Activated naive CD8-positive, alpha-beta T cell treated with anti-CD3 and anti-CD28 coated beads, Interleukin-2, amount 50 U/mL, for 24 hours (primary cell): ENCODE results near the gene MRPL10.

Source experiments
- ATAC-seq: fragments of 150-1000 bp; cut with Tn5 transposase; one replicate; pipeline ENCODE4 v1.10.0; 2021
- DNase-seq: peaks from one replicate; pipeline ENCODE4 v3.0.0; 2021
- H3K27ac Mint-ChIP-seq: one replicate; pipeline ENCODE4 v1.8.0; 2021; ENCODE audit warnings: mild to moderate bottlenecking, mixed read lengths
- H3K27me3 Mint-ChIP-seq: one replicate; pipeline ENCODE4 v1.8.0; 2021; ENCODE audit warnings: mixed read lengths
- H3K36me3 Mint-ChIP-seq: one replicate; pipeline ENCODE4 v1.8.0; 2021; ENCODE audit warnings: low read depth, mixed read lengths
- H3K4me1 Mint-ChIP-seq: one replicate; pipeline ENCODE4 v1.8.0; 2021; ENCODE audit warnings: mixed read lengths
- H3K4me3 Mint-ChIP-seq: one replicate; pipeline ENCODE4 v1.8.0; 2021; ENCODE audit warnings: mild to moderate bottlenecking, moderate library complexity, mixed read lengths
- H3K9me3 Mint-ChIP-seq: one replicate; pipeline ENCODE4 v1.8.0; 2021; ENCODE audit warnings: mixed read lengths

MRPL10 gene

DNA sequence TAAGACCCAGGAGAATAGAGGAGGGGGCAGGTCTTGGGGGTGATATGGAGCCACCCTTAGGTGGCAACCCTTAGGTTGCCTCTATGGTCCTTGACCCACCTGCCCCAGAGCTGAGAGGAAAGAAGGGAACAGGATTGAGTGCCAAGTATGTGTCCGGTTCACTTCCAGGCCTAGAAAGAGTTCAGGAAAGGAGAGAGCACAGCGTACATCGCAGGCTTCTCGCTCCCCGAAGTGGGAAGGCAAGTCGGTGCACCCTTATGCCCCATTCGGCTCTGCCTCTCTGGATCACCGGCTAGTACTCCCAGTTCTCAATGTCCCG, 19.0 kb upstream of the MRPL10 start:
- ATAC-seq: no peak
- Mint-ChIP-seq H3K4me1 (peaks cover 19% of the 10 kb centered on the region), H3K27ac (no peak overlapping the region), H3K9me3 (no peaks in the 10 kb centered on the region), H3K27me3 (peaks cover 86% of the 10 kb centered on the region), H3K36me3 (no peaks in the 10 kb centered on the region), H3K4me3 (peak overlapping the region; percentile 24)
- no peak for DNase-seq

- Mint-ChIP-seq H3K36me3 (no peaks in the 10 kb centered on the region), H3K27ac (no peak overlapping the region), H3K4me1 (peaks cover 20% of the 10 kb centered on the region), H3K9me3 (no peaks in the 10 kb centered on the region), H3K4me3 (no peak overlapping the region), H3K27me3 (peaks cover 76% of the 10 kb centered on the region)
- ATAC-seq: no peak
- no peak for DNase-seq
Measured at GRCh38 chr17:47848198-47848513, 16.8 kb upstream of the MRPL10 start.

- Mint-ChIP-seq H3K27ac (no peak overlapping the region), H3K4me3 (no peak overlapping the region), H3K4me1 (peaks cover 24% of the 10 kb centered on the region), H3K9me3 (no peaks in the 10 kb centered on the region), H3K27me3 (peaks cover 70% of the 10 kb centered on the region), H3K36me3 (no peaks in the 10 kb centered on the region)
- ATAC-seq (peak; percentile 21), DNase-seq (peak; percentile 38)
Measured at GRCh38 chr17:47847341-47848197, 16.2 kb upstream of the MRPL10 start.

DNA sequence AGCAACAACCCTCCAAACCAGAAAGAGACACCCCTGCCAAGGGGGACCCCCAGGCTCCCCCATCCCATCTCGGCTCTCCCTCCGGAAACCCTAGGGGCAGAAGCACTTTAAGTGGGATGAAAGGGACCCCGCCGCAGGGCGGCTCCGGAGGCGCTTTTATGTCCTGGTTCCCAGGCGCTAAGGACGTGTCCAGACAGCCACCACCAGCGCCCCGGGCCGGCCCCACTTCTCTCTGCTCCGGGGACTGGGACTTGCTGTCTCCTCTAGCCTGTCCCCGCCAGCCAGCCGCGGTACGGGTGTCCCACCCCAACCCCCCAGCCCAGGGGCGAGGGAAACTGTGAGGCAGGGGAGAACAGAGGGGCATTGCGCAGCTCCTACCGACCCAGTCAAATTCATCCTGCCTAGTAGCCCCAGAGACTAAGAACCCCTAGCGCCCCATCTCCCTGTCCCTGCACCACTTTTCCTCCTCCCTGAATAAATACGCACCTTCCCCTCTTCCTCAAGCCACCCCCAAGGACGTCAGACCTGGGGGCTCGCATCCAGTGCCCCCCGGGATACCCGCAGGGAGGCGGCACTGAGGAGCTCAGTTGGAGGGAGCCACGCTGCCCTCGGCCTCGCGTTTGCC, 15.5 kb upstream of the MRPL10 start:
- no peak for DNase-seq
- Mint-ChIP-seq H3K27me3 (peaks cover 63% of the 10 kb centered on the region), H3K4me3 (no peak overlapping the region), H3K9me3 (no peaks in the 10 kb centered on the region), H3K4me1 (peaks cover 23% of the 10 kb centered on the region), H3K36me3 (no peaks in the 10 kb centered on the region), H3K27ac (no peak overlapping the region)
- ATAC-seq: no peak

GRCh38 chr17:47845716-47846075, 14.4 kb upstream of the MRPL10 start:
- H3K36me3 Mint-ChIP-seq: no peaks in the 10 kb centered on the region
- no peaks in the 10 kb centered on the region for H3K9me3 Mint-ChIP-seq
- no peak overlapping the region for H3K4me3 Mint-ChIP-seq
- DNase-seq (no peak), ATAC-seq (no peak)
- H3K27ac Mint-ChIP-seq: no peak overlapping the region
- peaks cover 58% of the 10 kb centered on the region for H3K27me3 Mint-ChIP-seq
- peaks cover 25% of the 10 kb centered on the region for H3K4me1 Mint-ChIP-seq

GRCh38 chr17:47844814-47845715, 13.7 kb upstream of the MRPL10 start:
- H3K27ac Mint-ChIP-seq: no peak overlapping the region
- DNase-seq: no peak
- peaks cover 25% of the 10 kb centered on the region for H3K4me1 Mint-ChIP-seq
- H3K9me3 Mint-ChIP-seq: no peaks in the 10 kb centered on the region
- no peak overlapping the region for H3K4me3 Mint-ChIP-seq
- peaks cover 52% of the 10 kb centered on the region for H3K27me3 Mint-ChIP-seq
- no peaks in the 10 kb centered on the region for H3K36me3 Mint-ChIP-seq
- ATAC-seq: no peak

GRCh38 chr17:47844227-47844626, 12.9 kb upstream of the MRPL10 start:
- Mint-ChIP-seq H3K4me3 (no peak overlapping the region), H3K36me3 (no peaks in the 10 kb centered on the region), H3K27ac (no peak overlapping the region), H3K9me3 (no peaks in the 10 kb centered on the region), H3K27me3 (peaks cover 43% of the 10 kb centered on the region), H3K4me1 (peaks cover 27% of the 10 kb centered on the region)
- DNase-seq: no peak
- no peak for ATAC-seq

DNA sequence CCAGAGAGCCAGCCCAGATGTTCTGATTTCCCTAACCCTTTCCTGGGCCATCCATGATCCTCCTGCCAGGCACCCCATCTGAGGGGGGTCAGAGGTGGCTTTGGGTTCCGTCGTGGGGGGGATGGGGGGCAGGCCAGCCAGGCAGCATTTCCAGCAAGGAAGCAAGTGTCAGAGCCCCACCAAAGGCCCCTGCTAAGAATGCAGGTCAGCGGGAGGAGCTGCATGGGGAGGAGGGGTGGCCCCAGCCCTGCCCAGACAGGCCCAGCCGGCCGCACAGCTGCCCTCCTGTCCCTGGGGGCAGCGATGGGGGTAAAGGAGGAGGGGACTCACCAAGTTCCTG, 12.0 kb upstream of the MRPL10 start:
- peaks cover 34% of the 10 kb centered on the region for H3K27me3 Mint-ChIP-seq
- no peak for DNase-seq
- no peak overlapping the region for H3K4me3 Mint-ChIP-seq
- ATAC-seq: no peak
- peaks cover 27% of the 10 kb centered on the region for H3K4me1 Mint-ChIP-seq
- no peaks in the 10 kb centered on the region for H3K36me3 Mint-ChIP-seq
- H3K9me3 Mint-ChIP-seq: no peaks in the 10 kb centered on the region
- H3K27ac Mint-ChIP-seq: no peak overlapping the region

- ATAC-seq: no peak
- no peak for DNase-seq
- Mint-ChIP-seq H3K27me3 (peaks cover 25% of the 10 kb centered on the region), H3K4me1 (peaks cover 27% of the 10 kb centered on the region), H3K4me3 (peak overlapping the region; percentile 93), H3K27ac (peak overlapping the region; percentile 89), H3K36me3 (no peaks in the 10 kb centered on the region), H3K9me3 (no peaks in the 10 kb centered on the region)
Measured at GRCh38 chr17:47841488-47842291, 10.3 kb upstream of the MRPL10 start.

DNA sequence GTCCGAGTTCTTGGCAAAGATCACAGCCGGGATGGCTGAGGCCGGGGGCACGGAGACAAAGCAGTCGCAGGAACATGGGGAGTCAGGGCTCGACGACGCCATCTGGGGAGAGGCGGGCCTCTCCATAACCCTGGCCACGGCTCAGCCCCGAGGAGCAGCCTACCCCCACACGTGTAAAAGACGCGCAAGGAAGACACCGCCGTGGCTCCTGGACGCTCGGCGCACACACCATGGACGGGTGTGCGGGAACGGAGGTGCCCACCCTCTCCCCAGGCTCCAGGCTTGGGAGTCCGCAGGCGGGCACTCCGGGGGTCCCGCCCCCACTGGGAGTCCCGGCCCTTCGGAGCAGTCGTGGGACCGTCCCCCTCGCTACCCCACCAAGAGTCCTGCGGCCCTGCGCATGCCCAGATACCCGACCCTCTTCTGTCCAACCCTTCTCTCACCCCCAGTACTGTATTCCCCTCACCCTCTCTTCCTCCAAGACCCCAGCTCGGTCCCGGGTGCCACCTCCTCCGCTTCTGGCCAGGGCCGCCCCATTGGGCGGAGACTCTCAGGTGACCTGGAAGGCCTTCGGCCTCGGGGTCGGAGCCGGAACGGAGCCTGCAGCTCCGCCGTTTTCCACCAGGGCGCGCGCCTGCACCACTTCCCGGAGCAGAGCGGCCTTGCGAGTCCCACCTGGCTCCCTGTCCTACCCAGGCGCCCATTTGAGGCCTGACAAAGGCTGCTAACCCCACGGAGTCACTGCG, 9.6 kb upstream of the MRPL10 start, which contains the start of gene SCRN2:
Gene SCRN2 (minus strand): TSS at position 532 of the 746 bp plus-strand sequence. CDS start 430 bp downstream, at position 102.
- peak within 1 kb of the TSS; percentile 89 for H3K27ac Mint-ChIP-seq
- H3K4me3 Mint-ChIP-seq: peak within 1 kb of the TSS; percentile 93
- ATAC-seq (peak; percentile 90), DNase-seq (peak; percentile 95)
- H3K4me1 Mint-ChIP-seq: peaks cover 28% of the 10 kb centered on the region
- H3K9me3 Mint-ChIP-seq: no peaks in the 10 kb centered on the region
- H3K27me3 Mint-ChIP-seq: peaks cover 18% of the 10 kb centered on the region
- no peaks in the 10 kb centered on the region for H3K36me3 Mint-ChIP-seq

DNA sequence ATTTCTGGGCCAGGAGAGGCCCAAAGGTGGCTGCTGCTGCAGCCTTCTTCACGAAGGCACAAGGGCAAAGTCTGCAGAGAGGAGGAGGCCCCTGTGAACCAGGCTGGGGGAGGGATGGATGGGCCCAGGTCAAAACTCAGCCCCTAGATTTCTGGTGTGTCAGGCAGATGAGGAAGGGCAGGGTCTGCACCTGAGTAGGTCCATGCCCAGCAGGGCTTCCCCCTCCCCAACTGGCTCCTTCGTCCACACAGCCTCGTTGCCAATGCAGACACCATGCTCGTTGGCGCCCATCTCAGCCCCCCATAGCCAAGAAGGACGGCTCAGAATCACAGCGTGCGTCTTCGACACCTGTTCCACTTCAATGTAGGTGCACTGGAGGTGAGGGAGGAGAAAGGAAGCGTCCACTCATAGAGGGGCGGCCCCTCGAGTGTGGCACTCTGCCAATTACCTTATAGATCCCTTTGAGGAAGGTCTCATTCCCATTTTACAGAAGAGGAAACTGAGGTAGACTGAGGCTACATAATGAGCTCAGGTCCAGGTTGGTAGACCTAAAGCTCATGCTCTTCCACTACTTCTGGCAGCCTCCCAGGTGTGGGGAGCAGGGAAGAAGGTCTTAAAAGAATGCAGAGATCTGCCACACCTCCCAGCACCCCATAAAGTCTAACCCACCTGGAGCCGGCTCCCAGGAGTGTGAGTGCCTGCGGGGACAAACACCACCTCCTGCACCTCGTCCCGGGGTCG, 8.8 kb upstream of the MRPL10 start:
- peaks cover 11% of the 10 kb centered on the region for H3K27me3 Mint-ChIP-seq
- H3K36me3 Mint-ChIP-seq: no peaks in the 10 kb centered on the region
- H3K9me3 Mint-ChIP-seq: no peaks in the 10 kb centered on the region
- DNase-seq (no peak), ATAC-seq (no peak)
- peaks cover 33% of the 10 kb centered on the region for H3K4me1 Mint-ChIP-seq
- peak overlapping the region; percentile 93 for H3K4me3 Mint-ChIP-seq
- no peak overlapping the region for H3K27ac Mint-ChIP-seq

DNA sequence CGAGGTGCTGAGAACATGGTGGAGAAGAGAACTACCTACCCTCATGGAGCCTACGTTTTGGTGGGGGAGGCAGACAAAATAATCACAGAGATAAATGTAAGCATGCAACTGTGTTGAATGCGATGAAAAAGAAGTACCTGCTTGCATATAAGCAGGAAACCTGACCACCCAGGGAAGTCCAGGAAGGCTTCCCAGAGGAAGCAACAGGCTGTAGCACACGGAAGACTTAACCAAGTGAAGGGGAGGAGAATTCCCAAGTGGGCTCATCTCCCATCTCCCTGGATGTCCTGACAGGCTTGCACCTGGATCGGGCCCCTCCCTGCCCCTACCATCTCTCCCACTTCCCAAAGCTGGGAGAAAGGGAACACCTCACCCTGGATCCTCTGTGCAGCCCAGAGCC, 7.7 kb upstream of the MRPL10 start:
- H3K27me3 Mint-ChIP-seq: peaks cover under 1% of the 10 kb centered on the region
- no peaks in the 10 kb centered on the region for H3K9me3 Mint-ChIP-seq
- DNase-seq (no peak), ATAC-seq (no peak)
- no peaks in the 10 kb centered on the region for H3K36me3 Mint-ChIP-seq
- no peak overlapping the region for H3K4me3 Mint-ChIP-seq
- H3K27ac Mint-ChIP-seq: no peak overlapping the region
- peaks cover 42% of the 10 kb centered on the region for H3K4me1 Mint-ChIP-seq

DNA sequence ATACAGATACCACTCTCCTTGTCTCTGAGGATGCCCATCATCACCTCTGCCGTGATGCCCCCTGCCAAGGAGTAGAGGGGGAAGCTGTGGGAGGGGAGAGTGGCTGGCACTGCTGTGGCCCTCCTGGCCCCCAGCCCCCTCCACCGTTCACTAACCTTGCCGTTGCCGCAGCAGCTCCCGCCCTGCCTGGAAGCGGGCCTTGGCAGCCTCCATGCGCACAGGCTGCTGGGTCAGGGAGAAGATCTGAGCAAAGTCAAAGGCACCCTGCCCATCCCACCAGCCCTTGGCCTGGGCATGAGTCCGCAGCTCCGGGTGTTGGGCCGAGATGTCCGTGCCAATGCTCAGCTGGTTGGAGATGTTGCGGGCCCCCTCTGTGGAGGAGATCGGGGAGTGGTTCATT, 7.3 kb upstream of the MRPL10 start:
- ATAC-seq (no peak), DNase-seq (no peak)
- H3K9me3 Mint-ChIP-seq: no peaks in the 10 kb centered on the region
- H3K4me3 Mint-ChIP-seq: no peak overlapping the region
- H3K4me1 Mint-ChIP-seq: peaks cover 45% of the 10 kb centered on the region
- H3K27ac Mint-ChIP-seq: no peak overlapping the region
- H3K36me3 Mint-ChIP-seq: no peaks in the 10 kb centered on the region
- H3K27me3 Mint-ChIP-seq: no peaks in the 10 kb centered on the region
